ENCODE results near the gene CISH.

Gene CISH

GRCh38 chr3:50656417-50657195, 45.0 kb upstream of the CISH start:
- Histone ChIP-seq H3F3A (ENCODE audit: low read depth) (no peaks in the 10 kb centered on the region), H3K4me2 (ENCODE audit: low read depth, low read length, poor library complexity, severe bottlenecking) (no peak overlapping the region), H3K27me3 (ENCODE audit: insufficient read depth, low read length, poor library complexity, severe bottlenecking) (no peaks in the 10 kb centered on the region), H3K9me2 (replicated peaks; ENCODE audit: low read depth, low read length) (no peaks in the 10 kb centered on the region), H3K9me3 (ENCODE audit: insufficient read depth, low read depth, low read length) (no peaks in the 10 kb centered on the region), H4K20me1 (ENCODE audit: insufficient read depth, low read length, poor library complexity, severe bottlenecking) (no peaks in the 10 kb centered on the region), H3K4me1 (ENCODE audit: insufficient read depth, low read length, poor library complexity, severe bottlenecking) (no peaks in the 10 kb centered on the region), H3K36me3 (ENCODE audit: insufficient read depth, low read length) (no peaks in the 10 kb centered on the region; the same call in 1 of the 2 replicates), H2AFZ (ENCODE audit: low read length) (no peak overlapping the region), H3K9ac (ENCODE audit: low read depth, low read length, poor library complexity, severe bottlenecking) (no peak overlapping the region), H3K79me2 (ENCODE audit: insufficient read depth, low read length) (no peaks in the 10 kb centered on the region), H3K4me3 (ENCODE audit: low read length, poor library complexity, severe bottlenecking) (no peak overlapping the region)
- TF ChIP-seq EZH2phosphoT487 (IDR thresholded peaks at IDR 0.05; ENCODE audit: borderline replicate concordance) (no peak), CTCF (conservative IDR thresholded peaks at IDR 0.05; ENCODE audit: low read length) (no peak)

- no peaks in the 10 kb centered on the region for H4K20me1 ChIP-seq (ENCODE audit: insufficient read depth, low read length, poor library complexity, severe bottlenecking)
- no peaks in the 10 kb centered on the region for H3K9me2 ChIP-seq (replicated peaks; ENCODE audit: low read depth, low read length)
- no peaks in the 10 kb centered on the region for H3F3A ChIP-seq (ENCODE audit: low read depth)
- H3K4me1 ChIP-seq (ENCODE audit: insufficient read depth, low read length, poor library complexity, severe bottlenecking), result no peaks in the 10 kb centered on the region
- H3K4me3 ChIP-seq (ENCODE audit: low read length, poor library complexity, severe bottlenecking), result no peak overlapping the region
- no peaks in the 10 kb centered on the region for H3K9me3 ChIP-seq (ENCODE audit: insufficient read depth, low read depth, low read length)
- no peak overlapping the region for H2AFZ ChIP-seq (ENCODE audit: low read length)
- H3K4me2 ChIP-seq (ENCODE audit: low read depth, low read length, poor library complexity, severe bottlenecking), result no peak overlapping the region
- no peak for TF ChIP-seq EZH2phosphoT487 (IDR thresholded peaks at IDR 0.05; ENCODE audit: borderline replicate concordance)
- no peak for TF ChIP-seq CTCF (conservative IDR thresholded peaks at IDR 0.05; ENCODE audit: low read length)
- no peak overlapping the region for H3K9ac ChIP-seq (ENCODE audit: low read depth, low read length, poor library complexity, severe bottlenecking)
- H3K79me2 ChIP-seq (ENCODE audit: insufficient read depth, low read length), result no peaks in the 10 kb centered on the region
- no peaks in the 10 kb centered on the region for H3K27me3 ChIP-seq (ENCODE audit: insufficient read depth, low read length, poor library complexity, severe bottlenecking)
- peaks cover 3% of the 10 kb centered on the region; the same call in 1 of the 2 replicates for H3K36me3 ChIP-seq (ENCODE audit: insufficient read depth, low read length)
Measured at GRCh38 chr3:50655009-50655830, 43.6 kb upstream of the CISH start.

GRCh38 chr3:50653937-50654595, 42.5 kb upstream of the CISH start:
- H4K20me1 ChIP-seq (ENCODE audit: insufficient read depth, low read length, poor library complexity, severe bottlenecking), result no peaks in the 10 kb centered on the region
- no peaks in the 10 kb centered on the region for H3K9me3 ChIP-seq (ENCODE audit: insufficient read depth, low read depth, low read length)
- no peak overlapping the region for H3K9ac ChIP-seq (ENCODE audit: low read depth, low read length, poor library complexity, severe bottlenecking)
- H3K9me2 ChIP-seq (replicated peaks; ENCODE audit: low read depth, low read length), result no peaks in the 10 kb centered on the region
- no peak overlapping the region for H3K4me3 ChIP-seq (ENCODE audit: low read length, poor library complexity, severe bottlenecking)
- no peak overlapping the region for H2AFZ ChIP-seq (ENCODE audit: low read length)
- no peaks in the 10 kb centered on the region for H3F3A ChIP-seq (ENCODE audit: low read depth)
- H3K36me3 ChIP-seq (ENCODE audit: insufficient read depth, low read length), result peaks cover 13% of the 10 kb centered on the region; the same call in 1 of the 2 replicates
- H3K4me2 ChIP-seq (ENCODE audit: low read depth, low read length, poor library complexity, severe bottlenecking), result no peak overlapping the region
- H3K79me2 ChIP-seq (ENCODE audit: insufficient read depth, low read length), result no peaks in the 10 kb centered on the region
- H3K27me3 ChIP-seq (ENCODE audit: insufficient read depth, low read length, poor library complexity, severe bottlenecking), result no peaks in the 10 kb centered on the region
- H3K4me1 ChIP-seq (ENCODE audit: insufficient read depth, low read length, poor library complexity, severe bottlenecking), result no peaks in the 10 kb centered on the region
- no peak for TF ChIP-seq EZH2phosphoT487 (IDR thresholded peaks at IDR 0.05; ENCODE audit: borderline replicate concordance)
- no peak for TF ChIP-seq CTCF (conservative IDR thresholded peaks at IDR 0.05; ENCODE audit: low read length)
